HFFc6 (cell line): Measurements from ENCODE around the gene ARSK. TPM values are rescaled to one million over a fixed set of nuclear protein-coding genes. Genes with fewer than 3 reads are reported as not detected.

Source experiments
- DNase-seq: peaks from one replicate; pipeline ENCODE4 v3.0.0-alpha.2; 2018
- H3K27ac Mint-ChIP-seq: 2 replicates; pipeline ENCODE4 v1.8.0; 2020; ENCODE audit warnings: mild to moderate bottlenecking, mixed read lengths
- H3K27me3 Mint-ChIP-seq: 2 replicates; pipeline ENCODE4 v1.8.0; 2021; ENCODE audit warnings: mild to moderate bottlenecking, moderate library complexity, mixed read lengths; ENCODE audit not compliant: insufficient read depth
- H3K36me3 Mint-ChIP-seq: 2 replicates; pipeline ENCODE4 v1.8.0; 2021; ENCODE audit warnings: low read depth, mixed read lengths
- H3K4me1 Mint-ChIP-seq: 2 replicates; pipeline ENCODE4 v1.8.0; 2020; ENCODE audit warnings: low read depth, mixed read lengths
- H3K4me3 Mint-ChIP-seq: 2 replicates; pipeline ENCODE4 v1.8.0; 2020; ENCODE audit warnings: mild to moderate bottlenecking, moderate library complexity, mixed read lengths
- H3K9me3 Mint-ChIP-seq: 2 replicates; pipeline ENCODE4 v1.8.0; 2020; ENCODE audit warnings: mild to moderate bottlenecking, mixed read lengths
- total RNA-seq, 6 experiments: library from RNA; stranded (reverse); fragmentation: NEBNext Ultra II Directional; extraction: Animal tissue kit (Norgen Biotek cat#: 25700); gene quantifications; 2 replicates in 1 of 6; 3 replicates in 5 of 6; pipeline ENCODE4 v1.2.3, GENCODE V29; 2021
- TF ChIP-seq, protein P1 (sequence below): fragments of 200-600 bp; sonication (generic); IDR thresholded peaks from 2 replicates; pipeline ENCODE4 v1.5.0; 2021; ENCODE audit warnings: antibody characterized with exemption, mild to moderate bottlenecking

ARSK gene
- total RNA-seq, 6 experiments from 2014 or later = 11.6 to 19.7 (median 17.3) TPM

DNA sequence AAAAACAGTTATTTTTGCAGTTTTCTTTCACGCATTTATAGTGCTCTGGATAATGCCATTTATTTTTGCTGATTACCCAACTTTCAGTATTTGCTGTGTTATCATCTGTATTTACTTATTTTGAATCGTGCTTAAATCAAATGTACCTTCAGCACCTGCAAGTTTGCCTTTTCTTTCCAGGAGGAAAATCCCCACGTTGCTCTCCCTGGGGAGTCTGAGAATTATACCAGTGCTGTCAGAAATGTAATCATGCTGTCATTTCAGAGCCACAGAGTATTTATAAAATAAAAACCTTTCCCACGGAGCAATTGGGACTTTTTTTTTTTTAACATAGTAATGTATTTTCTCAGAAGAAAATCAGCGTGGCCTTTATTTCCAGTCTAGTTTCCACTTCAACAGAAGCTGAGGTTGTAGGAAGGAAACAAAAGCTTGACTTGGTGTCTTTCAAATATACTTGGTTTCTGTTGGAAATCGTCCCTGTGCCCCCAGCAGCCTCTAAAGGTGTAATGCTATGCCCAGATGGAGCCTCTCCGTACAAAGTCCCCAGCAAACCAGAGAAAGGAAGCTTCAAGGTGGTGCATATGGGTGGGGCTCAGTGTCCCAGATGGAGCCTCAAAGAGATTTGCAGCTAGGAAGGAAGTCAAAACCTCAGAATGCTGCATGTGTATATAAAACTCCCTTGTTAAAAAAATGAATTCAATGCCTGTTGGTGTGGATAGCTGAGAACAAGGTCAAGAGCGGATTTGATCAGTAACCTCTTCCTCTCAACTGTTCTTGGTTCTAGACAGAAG lies 67.1 kb downstream of the ARSK start:
- peaks cover 7% of the 10 kb centered on the region for H3K27me3 Mint-ChIP-seq
- peaks cover 17% of the 10 kb centered on the region for H3K4me1 Mint-ChIP-seq
- H3K36me3 Mint-ChIP-seq = no peaks in the 10 kb centered on the region
- no peaks in the 10 kb centered on the region for H3K9me3 Mint-ChIP-seq
- no peak overlapping the region for H3K27ac Mint-ChIP-seq
- DNase-seq = no peak
- TF ChIP-seq, protein P1, sequence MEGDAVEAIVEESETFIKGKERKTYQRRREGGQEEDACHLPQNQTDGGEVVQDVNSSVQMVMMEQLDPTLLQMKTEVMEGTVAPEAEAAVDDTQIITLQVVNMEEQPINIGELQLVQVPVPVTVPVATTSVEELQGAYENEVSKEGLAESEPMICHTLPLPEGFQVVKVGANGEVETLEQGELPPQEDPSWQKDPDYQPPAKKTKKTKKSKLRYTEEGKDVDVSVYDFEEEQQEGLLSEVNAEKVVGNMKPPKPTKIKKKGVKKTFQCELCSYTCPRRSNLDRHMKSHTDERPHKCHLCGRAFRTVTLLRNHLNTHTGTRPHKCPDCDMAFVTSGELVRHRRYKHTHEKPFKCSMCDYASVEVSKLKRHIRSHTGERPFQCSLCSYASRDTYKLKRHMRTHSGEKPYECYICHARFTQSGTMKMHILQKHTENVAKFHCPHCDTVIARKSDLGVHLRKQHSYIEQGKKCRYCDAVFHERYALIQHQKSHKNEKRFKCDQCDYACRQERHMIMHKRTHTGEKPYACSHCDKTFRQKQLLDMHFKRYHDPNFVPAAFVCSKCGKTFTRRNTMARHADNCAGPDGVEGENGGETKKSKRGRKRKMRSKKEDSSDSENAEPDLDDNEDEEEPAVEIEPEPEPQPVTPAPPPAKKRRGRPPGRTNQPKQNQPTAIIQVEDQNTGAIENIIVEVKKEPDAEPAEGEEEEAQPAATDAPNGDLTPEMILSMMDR = no peak
- H3K4me3 Mint-ChIP-seq = peak overlapping the region; percentile 79

DNA sequence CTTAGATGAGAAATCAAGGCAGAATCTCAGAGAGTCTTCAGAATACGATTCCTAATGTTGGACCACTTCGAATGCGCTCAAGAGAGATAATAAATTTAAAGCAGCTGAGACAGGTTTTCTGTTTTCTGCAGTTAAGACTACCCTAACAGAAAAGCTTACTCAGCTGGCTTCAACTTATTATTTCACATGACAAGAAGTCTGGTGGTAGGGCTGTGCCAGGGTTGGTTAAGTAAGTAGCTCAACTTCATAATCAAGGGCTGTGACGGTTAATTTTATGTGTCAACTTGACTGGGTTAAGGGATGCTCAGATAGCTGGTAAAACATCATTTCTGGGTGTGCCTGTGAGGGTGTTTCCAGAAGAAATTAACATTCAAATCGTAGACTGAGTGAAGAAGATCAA lies 68.8 kb downstream of the ARSK start:
- DNase-seq = no peak
- Mint-ChIP-seq H3K4me1 (peaks cover 15% of the 10 kb centered on the region), H3K9me3 (no peaks in the 10 kb centered on the region), H3K4me3 (no peak overlapping the region), H3K27me3 (peaks cover 7% of the 10 kb centered on the region), H3K27ac (no peak overlapping the region), H3K36me3 (no peaks in the 10 kb centered on the region)
- TF ChIP-seq, protein P1 = no peak

DNA sequence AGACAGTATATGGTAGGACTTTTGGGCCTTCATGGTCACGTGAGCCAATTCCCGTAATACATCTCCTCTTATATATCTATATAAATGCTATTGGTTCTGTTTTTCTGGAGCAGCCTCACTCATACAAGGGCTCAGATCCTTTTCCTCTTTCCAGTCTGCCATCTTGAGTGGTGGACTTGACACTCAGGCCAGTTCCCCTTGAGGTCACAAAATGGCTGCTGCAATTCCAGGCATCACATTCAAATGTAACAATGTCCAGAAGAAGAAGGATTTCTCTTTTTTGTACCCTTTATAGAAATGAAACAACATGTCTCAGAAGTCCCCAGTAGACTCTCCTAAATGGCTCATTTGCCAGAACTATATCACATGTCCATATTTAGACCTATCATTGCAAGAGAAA lies 69.5 kb downstream of the ARSK start:
- Mint-ChIP-seq H3K27me3 (peaks cover 7% of the 10 kb centered on the region), H3K36me3 (no peaks in the 10 kb centered on the region), H3K4me1 (peaks cover 12% of the 10 kb centered on the region), H3K9me3 (no peaks in the 10 kb centered on the region), H3K27ac (no peak overlapping the region), H3K4me3 (no peak overlapping the region)
- no peak for DNase-seq
- TF ChIP-seq, protein P1 = no peak

DNA sequence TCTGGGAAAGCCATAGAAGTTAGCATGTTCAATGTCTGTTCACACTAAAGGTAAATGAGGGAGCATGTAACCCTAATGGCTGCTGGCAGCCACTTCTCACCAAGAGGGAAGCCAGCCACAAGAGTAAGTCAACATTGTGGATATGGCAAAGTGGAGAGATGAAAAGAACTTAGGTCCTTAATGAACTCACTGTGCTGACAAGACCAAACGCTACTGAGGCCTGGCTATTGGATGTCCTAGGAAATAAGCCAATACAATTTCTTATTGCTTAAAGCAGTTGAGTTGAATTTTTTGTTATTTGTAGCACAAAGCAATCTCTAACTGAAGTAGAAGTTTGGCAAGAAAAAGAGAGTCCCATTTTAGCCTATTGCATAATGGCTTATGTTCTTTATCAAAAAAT lies 71.8 kb downstream of the ARSK start:
- no peaks in the 10 kb centered on the region for H3K9me3 Mint-ChIP-seq
- H3K4me3 Mint-ChIP-seq = no peak overlapping the region
- peaks cover 20% of the 10 kb centered on the region for H3K4me1 Mint-ChIP-seq
- H3K27me3 Mint-ChIP-seq = peaks cover 7% of the 10 kb centered on the region
- H3K27ac Mint-ChIP-seq = no peak overlapping the region
- DNase-seq = no peak
- H3K36me3 Mint-ChIP-seq = no peaks in the 10 kb centered on the region
- TF ChIP-seq, protein P1 = no peak

DNA sequence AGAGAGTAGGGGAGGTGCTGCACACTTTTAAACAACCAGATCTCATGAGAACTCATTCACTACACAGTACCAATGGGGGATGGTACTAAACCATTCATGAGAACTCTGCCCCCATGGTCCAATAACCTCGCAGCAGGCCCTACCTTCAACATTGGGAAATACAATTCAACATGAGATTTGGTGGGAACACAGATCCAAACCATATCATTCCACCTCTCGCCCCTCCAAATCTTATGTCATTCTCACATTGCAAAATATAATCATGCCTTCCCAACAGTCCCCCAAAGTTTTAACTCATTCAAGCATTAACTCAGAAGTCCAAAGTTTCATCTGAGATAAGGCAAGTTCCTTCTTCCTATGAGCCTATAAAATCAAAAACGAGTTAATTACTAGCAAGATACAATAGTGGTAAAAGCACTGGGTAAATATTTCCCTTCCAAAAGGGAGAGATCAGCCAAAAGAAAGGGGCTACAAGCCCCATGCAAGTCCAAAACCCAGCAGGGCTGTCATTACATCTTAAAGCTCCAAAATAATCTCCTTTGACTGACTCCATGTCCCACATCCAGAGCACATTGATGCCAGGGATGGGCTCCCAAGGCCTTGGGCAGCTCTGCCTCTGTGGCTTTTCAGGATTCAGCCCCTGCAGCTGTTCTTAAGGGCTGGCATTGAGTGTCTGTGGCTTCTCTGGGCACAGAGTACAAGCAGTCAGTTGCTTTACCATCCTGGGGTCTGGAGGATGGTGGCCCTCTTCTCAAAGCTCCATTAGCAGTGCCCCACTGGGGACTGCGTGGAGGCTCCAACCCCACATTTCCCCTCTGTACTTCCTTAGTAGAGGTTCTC lies 73.3 kb downstream of the ARSK start:
- H3K4me1 Mint-ChIP-seq = peaks cover 29% of the 10 kb centered on the region
- H3K36me3 Mint-ChIP-seq = peaks cover 7% of the 10 kb centered on the region; the same call in 1 of the 2 replicates
- no peak for DNase-seq
- H3K4me3 Mint-ChIP-seq = no peak overlapping the region
- no peaks in the 10 kb centered on the region; the same call in 1 of the 2 replicates for H3K9me3 Mint-ChIP-seq
- no peak overlapping the region for H3K27ac Mint-ChIP-seq
- H3K27me3 Mint-ChIP-seq = peaks cover 7% of the 10 kb centered on the region
- TF ChIP-seq, protein P1 = no peak
